Peyer's patch (tissue), 4 donors: Measurements from ENCODE around the gene UGCG. TPM values are rescaled to one million over a fixed set of nuclear protein-coding genes. Genes with fewer than 3 reads are reported as not detected.

Source experiments
- DNase-seq, 3 donors: peaks; one replicate each; pipeline ENCODE4 v3.0.0-alpha.2; 2017 to 2019
- H3K27ac ChIP-seq, 4 donors: fragments of 200-600 bp; sonication (generic); one replicate each; pipeline ENCODE4 v1.5.1; 2016 to 2019
- H3K27me3 ChIP-seq, 2 donors: fragments of 200-600 bp; sonication (generic); one replicate each; pipeline ENCODE4 v1.5.1; 2019
- H3K36me3 ChIP-seq, 3 donors: fragments of 200-600 bp; sonication (generic); one replicate each; pipeline ENCODE4 v1.5.1; 2016 to 2019
- H3K4me1 ChIP-seq, 4 donors: fragments of 200-600 bp; sonication (generic); one replicate each; pipeline ENCODE4 v1.5.1; 2016 to 2019
- H3K4me3 ChIP-seq, 4 donors: fragments of 200-600 bp; sonication (generic); 1 replicate in 3 of 4; 2 replicates in 1 of 4; pipeline ENCODE4 v1.5.1; 2016 to 2019; ENCODE audit warnings: mild to moderate bottlenecking in 1 of 4
- H3K9me3 ChIP-seq, 4 donors: fragments of 200-600 bp; sonication (generic); one replicate each; pipeline ENCODE4 v1.5.1; 2016 to 2019; ENCODE audit warnings: mild to moderate bottlenecking in 1 of 4
- CTCF ChIP-seq, 6 experiments: fragments of 450-650 bp in 4 of 6; fragments of 200-600 bp in 2 of 6; sonication (generic) in 1 of 6; IDR thresholded peaks; one replicate each; pipeline ENCODE4 v1.5.1; 2017 to 2019; ENCODE audit warnings: antibody characterized with exemption in 6 of 6, mild to moderate bottlenecking in 3 of 6, moderate library complexity in 1 of 6
- POLR2A ChIP-seq, 2 donors: fragments of 450-650 bp; IDR thresholded peaks; one replicate each; pipeline ENCODE4 v1.5.1; 2017; ENCODE audit warnings: antibody characterized with exemption in 2 of 2, mild to moderate bottlenecking in 2 of 2, moderate library complexity in 2 of 2
- total RNA-seq, 4 donors: library from RNA; depleted of rRNA; stranded (reverse); fragments of >200 nt; gene quantifications; one replicate each; pipeline ENCODE4 v1.1.0, GENCODE V29; 2016

UGCG gene
- total RNA-seq, 4 donors from 2014 or later: 35.6 to 68.5 (median 61.4) TPM

DNA sequence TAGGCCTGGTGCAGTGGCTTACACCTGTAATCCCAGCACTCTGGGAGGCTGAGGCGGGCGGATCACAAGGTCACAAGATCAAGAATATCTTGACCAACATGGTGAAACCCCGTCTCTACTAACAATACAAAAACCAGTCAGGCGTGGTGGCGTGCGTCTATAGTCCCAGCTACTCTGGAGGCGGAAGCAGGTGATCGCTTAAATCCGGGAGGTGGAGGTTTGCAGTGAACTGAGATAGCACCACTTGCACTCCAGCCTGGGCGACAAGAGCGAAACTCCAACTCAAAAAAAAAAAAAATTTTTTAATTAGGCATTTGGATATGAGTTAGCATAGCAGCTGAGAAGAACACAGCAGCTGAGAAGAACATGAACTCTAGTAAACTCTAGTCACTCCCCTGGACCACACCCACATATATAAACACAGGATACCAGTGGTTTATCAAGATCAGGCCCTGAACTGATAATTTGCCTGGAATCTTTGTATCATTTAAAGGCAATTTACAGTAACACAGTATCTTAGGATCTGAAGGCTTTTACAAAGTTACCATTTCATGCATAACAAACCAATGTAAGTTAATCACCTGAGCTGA, 4.6 kb upstream of the UGCG start:
- peak overlapping the region; percentile 10 to 72 (median 54) for H3K27ac ChIP-seq

GRCh38 chr9:111896942-111897600, 457 bp downstream of the UGCG start:
- no peaks in the 10 kb centered on the region for H3K27me3 ChIP-seq
- no peaks in the 10 kb centered on the region for H3K36me3 ChIP-seq
- peak; percentile 64 to 83 (median 79) for DNase-seq
- peaks cover 0 to 34% (median 16%) of the 10 kb centered on the region in 4 donors for H3K4me1 ChIP-seq
- peak overlapping the region; percentile 91 to 98 (median 94) for H3K4me3 ChIP-seq
- no peaks in the 10 kb centered on the region for H3K9me3 ChIP-seq
- H3K27ac ChIP-seq: peak overlapping the region; percentile 93 to 99 (median 96)
- TF ChIP-seq CTCF (IDR thresholded peaks at IDR 0.05) (peak in 1 of 6 experiments; percentile 13), POLR2A (IDR thresholded peaks at IDR 0.05) (no peak)

More for the DNA sequence above, 4.6 kb upstream of the UGCG start:
- Histone ChIP-seq H3K9me3 (no peaks in the 10 kb centered on the region), H3K4me3 (peak overlapping the region in 1 of 4 donors; percentile 7), H3K4me1 (peaks cover 0 to 13% (median 5%) of the 10 kb centered on the region in 4 donors), H3K36me3 (no peaks in the 10 kb centered on the region), H3K27me3 (no peaks in the 10 kb centered on the region)
- TF ChIP-seq CTCF (IDR thresholded peaks at IDR 0.05) (no peak), POLR2A (IDR thresholded peaks at IDR 0.05) (peak in 1 of 2 donors; percentile 6)
- DNase-seq: peak; percentile 67 to 88 (median 71)

DNA sequence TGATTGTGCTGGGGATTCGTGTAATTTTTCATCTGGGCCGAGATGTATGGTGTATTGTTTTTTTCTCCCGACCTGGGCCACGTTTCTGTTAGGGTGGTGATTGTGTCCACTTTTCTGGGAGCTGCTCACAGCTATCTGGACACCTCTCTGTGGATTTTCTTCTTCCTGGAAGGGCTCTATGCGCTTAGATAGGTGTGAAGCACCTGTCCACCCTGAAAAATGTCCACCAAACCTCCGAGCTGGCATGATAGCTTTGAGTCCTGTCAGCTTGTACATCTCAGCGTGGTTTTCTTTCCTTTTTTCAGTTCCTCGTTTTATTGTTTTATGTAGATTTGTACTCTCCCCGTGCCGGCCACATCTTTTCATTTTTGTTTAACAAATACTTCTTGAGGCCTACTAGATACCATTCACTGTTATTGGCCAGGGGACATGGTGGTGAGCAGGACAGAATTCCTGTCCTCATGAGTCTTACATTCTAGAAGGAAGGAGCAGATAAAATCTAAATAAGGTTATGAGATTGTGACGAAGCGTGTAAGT, 1.1 kb downstream of the UGCG start:
- Histone ChIP-seq H3K27me3 (no peaks in the 10 kb centered on the region), H3K9me3 (no peaks in the 10 kb centered on the region), H3K4me3 (peak overlapping the region; percentile 91 to 98 (median 94)), H3K36me3 (no peaks in the 10 kb centered on the region), H3K27ac (peak overlapping the region; percentile 93 to 99 (median 96)), H3K4me1 (peaks cover 0 to 39% (median 16%) of the 10 kb centered on the region in 4 donors)
- TF ChIP-seq CTCF (IDR thresholded peaks at IDR 0.05) (no peak), POLR2A (IDR thresholded peaks at IDR 0.05) (no peak)
- peak in 2 of 3 donors; percentile 59 to 65 for DNase-seq

DNA sequence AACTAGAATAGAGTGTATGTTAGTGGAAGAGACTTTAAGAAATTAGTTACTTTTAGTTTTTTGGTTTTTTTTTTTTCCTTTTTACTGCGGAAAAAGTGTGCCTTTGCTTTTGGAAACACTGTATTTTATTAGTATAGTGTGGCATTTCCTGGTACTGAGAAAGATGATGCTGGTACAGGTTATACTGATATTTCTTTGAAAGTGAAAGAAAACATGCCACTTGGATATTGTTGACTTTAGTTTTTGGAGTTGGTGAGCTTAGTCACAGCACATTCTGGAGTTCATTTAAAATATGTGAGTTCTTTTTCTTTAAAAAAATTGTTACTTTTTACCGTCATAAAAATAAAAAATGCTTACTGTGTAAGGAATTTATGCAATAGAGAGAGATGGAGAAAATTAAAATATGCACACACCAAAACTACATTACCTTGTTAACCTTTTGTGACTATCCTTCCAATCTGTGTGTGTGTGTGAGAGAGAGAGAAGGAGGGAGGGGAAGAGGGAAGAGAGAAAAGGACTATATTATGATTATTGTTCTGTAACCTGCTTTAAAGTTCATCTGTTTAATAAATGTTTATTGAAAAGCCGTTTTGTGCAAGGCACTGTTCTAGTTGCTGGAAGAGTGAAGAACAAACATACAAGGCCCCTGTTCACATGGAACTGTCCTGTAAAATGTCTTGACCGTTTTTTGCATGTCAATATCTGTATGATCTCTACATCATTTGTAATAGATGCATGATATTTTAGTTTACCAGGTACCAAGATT, 1.9 kb downstream of the UGCG start:
- H3K4me1 ChIP-seq: peaks cover 0 to 47% (median 19%) of the 10 kb centered on the region in 4 donors
- no peak for DNase-seq
- H3K4me3 ChIP-seq: peak overlapping the region; percentile 91 to 98 (median 94)

More for the DNA sequence above, 1.9 kb downstream of the UGCG start:
- Histone ChIP-seq H3K27ac (peak overlapping the region; percentile 93 to 99 (median 96)), H3K9me3 (no peaks in the 10 kb centered on the region), H3K36me3 (no peaks in the 10 kb centered on the region), H3K27me3 (no peaks in the 10 kb centered on the region)
- no peak for TF ChIP-seq CTCF (IDR thresholded peaks at IDR 0.05)
- TF ChIP-seq POLR2A (IDR thresholded peaks at IDR 0.05): no peak
